HepG2 (cell line): ENCODE data around the gene AHCYL1. TPM values are rescaled to one million over a fixed set of nuclear protein-coding genes. Genes with fewer than 3 reads are reported as not detected.

Experiments
- ATAC-seq: fragments of 200-7000 bp; cut with Tn5 transposase; 3 replicates; pipeline ENCODE4 v1.9.1; 2020; ENCODE audit warnings: mild to moderate bottlenecking, moderate library complexity
- BruUV-seq: library from RNA; stranded (reverse); fragments of 400-500 nt; replicated peaks from 2 replicates; lab custom pipeline; 2021; lab: Mats Ljungman, UMichigan
- CTCF ChIA-PET: fragments of 300-600 bp; formaldehyde crosslinking; extraction: SDS; loops from one replicate; lab custom pipeline; 2021; ENCODE audit warnings: low total read pairs, inconsistent platforms, low intra/inter-chr PET ratio; lab: Yijun Ruan, JAX
- POLR2A ChIA-PET: fragments of 350-600 bp; sonication (Branson Sonifier 250); formaldehyde crosslinking; loops from one replicate; lab custom pipeline; 2020; ENCODE audit warnings: antibody characterized with exemption, inconsistent platforms; lab: Yijun Ruan, JAX
- DNase-seq: peaks from one replicate; pipeline ENCODE4 v3.0.0-alpha.2; 2015; ENCODE audit warnings: low spot score
- FAIRE-seq: peaks from 3 replicates; lab custom pipeline; 2011; peaks lifted over from hg19 to GRCh38; lab: Jason Lieb, UNC
- H2AFZ ChIP-seq: one replicate; pipeline ENCODE4 v1.6.1; 2011; ENCODE audit warnings: low read length, inconsistent platforms
- H3K27ac ChIP-seq: fragments of 300-600 bp; 3 replicates; pipeline ENCODE4 v1.8.0; 2011; ENCODE audit warnings: mixed run types, mild to moderate bottlenecking, mixed read lengths, low read length, inconsistent platforms; ENCODE audit not compliant: insufficient read depth; ENCODE audit errors: extremely low read length
- H3K27me3 ChIP-seq, 2 experiments: fragments of 200-600 bp in 1 of 2; 2 replicates in 1 of 2; 3 replicates in 1 of 2; pipeline versions ENCODE4 v1.6.0 to v1.8.0; 2011; ENCODE audit warnings: low read length in 2 of 2, mild to moderate bottlenecking in 2 of 2, moderate library complexity in 2 of 2, inconsistent platforms in 1 of 2; ENCODE audit not compliant: insufficient read depth in 2 of 2, control insufficient read depth in 1 of 2
- H3K36me3 ChIP-seq, 2 experiments: fragments of 200-600 bp in 1 of 2; replicated peaks in 1 of 2; 2 replicates in 1 of 2; 3 replicates in 1 of 2; pipeline versions ENCODE4 v1.5.1 to v1.8.0; 2011; ENCODE audit warnings: low read length in 2 of 2, inconsistent platforms in 1 of 2; ENCODE audit not compliant: insufficient read depth in 2 of 2, control insufficient read depth in 1 of 2
- H3K4me1 ChIP-seq: 2 replicates; pipeline ENCODE4 v1.5.1; 2012; ENCODE audit warnings: low read length, inconsistent platforms; ENCODE audit not compliant: insufficient read depth
- H3K4me2 ChIP-seq: 2 replicates; pipeline ENCODE4 v1.6.0; 2011; ENCODE audit warnings: low read depth, low read length, inconsistent platforms
- H3K4me3 ChIP-seq, 3 experiments: fragments of 200-600 bp in 1 of 3; sonication (generic), shearing (Covaris generic) in 1 of 3; replicated peaks in 1 of 3; 2 replicates each; pipeline ENCODE4 v1.5.1; 2011 to 2016; ENCODE audit warnings: low read length in 3 of 3, inconsistent platforms in 2 of 3, low read depth in 2 of 3, mild to moderate bottlenecking in 2 of 3, control low read depth in 1 of 3, mixed read lengths in 1 of 3; ENCODE audit not compliant: insufficient read depth in 1 of 3
- H3K79me2 ChIP-seq: one replicate; pipeline ENCODE4 v1.6.1; 2011; ENCODE audit warnings: low read length, inconsistent platforms; ENCODE audit not compliant: insufficient read depth
- H3K9ac ChIP-seq: 2 replicates; pipeline ENCODE4 v1.6.0; 2011; ENCODE audit warnings: mild to moderate bottlenecking, low read depth, low read length, inconsistent platforms; ENCODE audit not compliant: insufficient read depth
- H3K9me3 ChIP-seq: 2 replicates; pipeline ENCODE4 v1.5.1; 2012; ENCODE audit warnings: mild to moderate bottlenecking, low read length
- H4K20me1 ChIP-seq: 2 replicates; pipeline ENCODE4 v1.6.0; 2011; ENCODE audit warnings: inconsistent platforms, mild to moderate bottlenecking, low read length, moderate library complexity; ENCODE audit not compliant: insufficient read depth
- DMAP1 ChIP-seq: IDR thresholded peaks from 2 replicates; pipeline ENCODE4 v1.6.1; 2016
- DMTF1 ChIP-seq: sonication (generic); formaldehyde crosslinking; IDR thresholded peaks from 2 replicates; pipeline ENCODE4 v1.4.0; 2020; ENCODE audit warnings: mild to moderate bottlenecking, missing genetic modification reagents
- DRAP1 ChIP-seq: IDR thresholded peaks from 2 replicates; pipeline ENCODE4 v1.6.1; 2016; ENCODE audit warnings: missing genetic modification reagents, missing compliant biosample characterization
- E2F5 ChIP-seq: sonication (generic); formaldehyde crosslinking; conservative IDR thresholded peaks from 2 replicates; pipeline ENCODE4 v1.4.0; 2020; ENCODE audit warnings: missing genetic modification reagents
- MED13 ChIP-seq: sonication (generic); formaldehyde crosslinking; IDR thresholded peaks from 2 replicates; pipeline ENCODE4 v1.5.0; 2020; ENCODE audit warnings: missing genetic modification reagents
- NONO ChIP-seq, 2 experiments: fragments of 450-650 bp in 1 of 2; sonication (generic) in 1 of 2; formaldehyde crosslinking in 1 of 2; IDR thresholded peaks in 1 of 2; conservative IDR thresholded peaks in 1 of 2; 2 replicates each; pipeline versions ENCODE4 v1.6.1 to v1.8.0; 2017 to 2022; ENCODE audit warnings: mild to moderate bottlenecking in 1 of 2, missing genetic modification reagents in 1 of 2, moderate library complexity in 1 of 2
- PAX8 ChIP-seq: sonication (generic); formaldehyde crosslinking; IDR thresholded peaks from 2 replicates; pipeline ENCODE4 v1.8.0; 2022; ENCODE audit warnings: mild to moderate bottlenecking, missing genetic modification reagents, borderline replicate concordance
- PITX1 ChIP-seq: sonication (generic); formaldehyde crosslinking; IDR thresholded peaks from 2 replicates; pipeline ENCODE4 v1.5.1; 2020; ENCODE audit warnings: mild to moderate bottlenecking, missing genetic modification reagents
- SKI ChIP-seq: fragments of 450-650 bp; IDR thresholded peaks from one replicate; pipeline ENCODE4 v1.6.1; 2018; ENCODE audit warnings: mild to moderate bottlenecking; ENCODE audit not compliant: partially characterized antibody
- ZBTB10 ChIP-seq: sonication (generic); formaldehyde crosslinking; IDR thresholded peaks from 2 replicates; pipeline ENCODE4 v1.4.0; 2020; ENCODE audit warnings: missing genetic modification reagents, borderline replicate concordance
- ZHX1 ChIP-seq: sonication (generic); formaldehyde crosslinking; IDR thresholded peaks from 2 replicates; pipeline ENCODE4 v1.8.1; 2022; ENCODE audit warnings: low read depth, mild to moderate bottlenecking, missing genetic modification reagents
- ZNF761 ChIP-seq: sonication (generic); formaldehyde crosslinking; conservative IDR thresholded peaks from 2 replicates; pipeline ENCODE4 v1.4.0; 2020; ENCODE audit warnings: mild to moderate bottlenecking, missing genetic modification reagents
- ZNF841 ChIP-seq: sonication (generic); formaldehyde crosslinking; IDR thresholded peaks from 2 replicates; pipeline ENCODE4 v1.8.1; 2023; ENCODE audit warnings: missing genetic modification reagents, borderline replicate concordance
- ZSCAN20 ChIP-seq: sonication (generic); formaldehyde crosslinking; IDR thresholded peaks from 2 replicates; pipeline ENCODE4 v1.4.0; 2020; ENCODE audit warnings: missing genetic modification reagents, mild to moderate bottlenecking, borderline replicate concordance
- WGBS: methylation state at CpG from one replicate; pipeline ENCODE4 v1.1.6; 2017; ENCODE audit warnings: low lambda C conversion rate; 5-methylcytosine and 5-hydroxymethylcytosine counted together
- in situ Hi-C: cut with HindIII; loops from 2 replicates; pipeline ENCODE4 v1.10.0; 2017; ENCODE audit warnings: low pct_unique_long_range_greater_than_20kb; ENCODE audit not compliant: extremely low pct_ligation_motif_present
- intact Hi-C: fragments of 100-400 bp; cut with micrococcal nuclease; formaldehyde crosslinking; loops from one replicate; pipeline ENCODE4 v1.10.0; 2022; ENCODE audit not compliant: unreplicated experiment
- polyA plus RNA-seq, 8 experiments: library from polyadenylated mRNA; depleted of rRNA in 3 of 8; stranded (reverse) in 7 of 8; unstranded in 1 of 8; fragments of >200 nt; fragmentation: Illumina TruSeq in 4 of 8; extraction: Trizol in 4 of 8; gene quantifications; 2 replicates each; pipeline versions ENCODE4 v1.2.1 to v1.2.3, GENCODE V29; 2011 to 2016; ENCODE audit warnings: low read depth in 4 of 8, missing spikeins in 1 of 8, mixed read lengths in 1 of 8; ENCODE audit not compliant: insufficient read depth in 1 of 8
- total RNA-seq, 5 experiments: library from RNA; depleted of rRNA; stranded (reverse); fragments of >200 nt; fragmentation: Illumina TruSeq; extraction: Trizol; gene quantifications; 2 replicates each; pipeline ENCODE4 v1.2.3, GENCODE V29; 2016; ENCODE audit warnings: low read depth in 1 of 5

AHCYL1 gene
- total and polyA plus RNA-seq, 2 of the 13 experiments (the other 11 are each of a cell fraction or from before 2014, with no cell fraction given), result 40.9 to 76.3 TPM

- Histone ChIP-seq H3K79me2 (peaks cover 59% of the 10 kb centered on the region), H3K27ac (no peak overlapping the region), H3K36me3 (peaks cover 6 to 12% of the 10 kb centered on the region in 2 experiments; a peak in 4 of 5 replicates), H4K20me1 (peaks cover 8% of the 10 kb centered on the region), H3K4me2 (no peak overlapping the region), H3K4me3 (no peak overlapping the region), H3K4me1 (peaks cover 35% of the 10 kb centered on the region), H3K27me3 (no peaks in the 10 kb centered on the region), H3K9ac (no peak overlapping the region), H2AFZ (no peak overlapping the region), H3K9me3 (no peaks in the 10 kb centered on the region)
- no peak for ATAC-seq
- no peak for FAIRE-seq
- BruUV-seq, result no TSS peak
- POLR2A ChIA-PET, result no interaction called here
- in situ Hi-C loops (no loop called here), intact Hi-C loops (loop anchor here (5.0 kb wide), 1 partner anchor 352 kb away; no protein-coding TSS in a partner anchor)
- CTCF ChIA-PET, result no interaction called here
- no peak for DNase-seq
- 98% methylated on average over 3 of the region's 3 CpGs for WGBS
- TF ChIP-seq ZHX1 (CRISPR knock-in tag) (no peak), MED13 (CRISPR knock-in tag) (no peak), ZSCAN20 (CRISPR knock-in tag) (no peak), ZBTB10 (CRISPR knock-in tag) (no peak), PAX8 (CRISPR knock-in tag) (no peak), E2F5 (CRISPR knock-in tag) (no peak), DRAP1 (no peak), ZNF761 (CRISPR knock-in tag) (no peak), DMAP1 (CRISPR knock-in tag) (no peak), DMTF1 (CRISPR knock-in tag) (no peak), NONO (IDR thresholded peaks at IDR 0.05) (no peak), NONO (CRISPR knock-in tag; conservative IDR thresholded peaks at IDR 0.05) (no peak), SKI (no peak), PITX1 (CRISPR knock-in tag) (no peak), ZNF841 (CRISPR knock-in tag) (no peak)
Observed at GRCh38 chr1:109993885-109994284, 9.3 kb downstream of the AHCYL1 start.
